Measurements from ENCODE around the gene NIPAL3. TPM values are rescaled to one million over a fixed set of nuclear protein-coding genes. Genes with fewer than 3 reads are reported as not detected.

Gene NIPAL3
- polyA plus RNA-seq, 1 donor from 2014 or later = 9.6 TPM

DNA sequence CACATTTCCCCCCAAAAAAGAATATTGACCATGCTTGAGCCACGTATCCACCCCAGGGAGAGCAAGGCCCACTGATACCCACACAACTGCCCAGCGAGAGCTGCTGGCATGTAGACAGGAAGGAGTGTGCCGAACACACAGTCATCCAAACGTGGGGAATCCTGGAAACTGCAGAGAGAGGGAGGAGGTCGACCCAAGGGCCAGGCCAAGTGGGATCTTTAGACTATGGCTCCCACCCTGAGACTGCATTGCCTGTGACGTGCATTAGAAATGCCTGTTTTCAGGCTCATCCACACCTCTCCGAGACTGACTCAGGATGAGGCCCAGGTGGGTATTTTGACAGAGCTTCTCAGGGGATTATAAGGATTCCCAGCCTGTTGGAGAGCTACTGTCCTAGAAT is 25.9 kb downstream of the NIPAL3 start:
- TF ChIP-seq, protein P1, sequence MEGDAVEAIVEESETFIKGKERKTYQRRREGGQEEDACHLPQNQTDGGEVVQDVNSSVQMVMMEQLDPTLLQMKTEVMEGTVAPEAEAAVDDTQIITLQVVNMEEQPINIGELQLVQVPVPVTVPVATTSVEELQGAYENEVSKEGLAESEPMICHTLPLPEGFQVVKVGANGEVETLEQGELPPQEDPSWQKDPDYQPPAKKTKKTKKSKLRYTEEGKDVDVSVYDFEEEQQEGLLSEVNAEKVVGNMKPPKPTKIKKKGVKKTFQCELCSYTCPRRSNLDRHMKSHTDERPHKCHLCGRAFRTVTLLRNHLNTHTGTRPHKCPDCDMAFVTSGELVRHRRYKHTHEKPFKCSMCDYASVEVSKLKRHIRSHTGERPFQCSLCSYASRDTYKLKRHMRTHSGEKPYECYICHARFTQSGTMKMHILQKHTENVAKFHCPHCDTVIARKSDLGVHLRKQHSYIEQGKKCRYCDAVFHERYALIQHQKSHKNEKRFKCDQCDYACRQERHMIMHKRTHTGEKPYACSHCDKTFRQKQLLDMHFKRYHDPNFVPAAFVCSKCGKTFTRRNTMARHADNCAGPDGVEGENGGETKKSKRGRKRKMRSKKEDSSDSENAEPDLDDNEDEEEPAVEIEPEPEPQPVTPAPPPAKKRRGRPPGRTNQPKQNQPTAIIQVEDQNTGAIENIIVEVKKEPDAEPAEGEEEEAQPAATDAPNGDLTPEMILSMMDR (IDR thresholded peaks at IDR 0.05; ENCODE audit: poor library complexity, severe bottlenecking) = no peak
- TF ChIP-seq TAF1 (IDR thresholded peaks at IDR 0.05; ENCODE audit: low read depth) (no peak), SMC3 (conservative IDR thresholded peaks at IDR 0.05; ENCODE audit: poor library complexity) (no peak), EZH2 (IDR thresholded peaks at IDR 0.05; ENCODE audit: borderline replicate concordance, insufficient read depth, low read length, poor library complexity, severe bottlenecking) (no peak)
- no peak overlapping the region for H3K9ac ChIP-seq (ENCODE audit: low read length)
- H3K27ac ChIP-seq (ENCODE audit: low read length) = no peak overlapping the region
- no peaks in the 10 kb centered on the region for H3K9me2 ChIP-seq (ENCODE audit: insufficient read depth, low read length)
- H2AFZ ChIP-seq (ENCODE audit: low read depth, low read length) = no peak overlapping the region
- H4K20me1 ChIP-seq (ENCODE audit: insufficient read depth) = no peaks in the 10 kb centered on the region
- H3K79me2 ChIP-seq (replicated peaks; ENCODE audit: insufficient read depth, low read length) = no peaks in the 10 kb centered on the region
- no peaks in the 10 kb centered on the region for H3K27me3 ChIP-seq (ENCODE audit: insufficient read depth, low read depth, low read length)
- no peaks in the 10 kb centered on the region for H3K9me3 ChIP-seq (ENCODE audit: low read length)
- no peak overlapping the region for H3K4me3 ChIP-seq (ENCODE audit: low read length)
- no peaks in the 10 kb centered on the region for H3F3A ChIP-seq (ENCODE audit: insufficient read depth, low read length, poor library complexity, severe bottlenecking)
- no peaks in the 10 kb centered on the region for H3K36me3 ChIP-seq (ENCODE audit: insufficient read depth, low read length)
- no peak overlapping the region for H3K4me2 ChIP-seq (ENCODE audit: low read length)

DNA sequence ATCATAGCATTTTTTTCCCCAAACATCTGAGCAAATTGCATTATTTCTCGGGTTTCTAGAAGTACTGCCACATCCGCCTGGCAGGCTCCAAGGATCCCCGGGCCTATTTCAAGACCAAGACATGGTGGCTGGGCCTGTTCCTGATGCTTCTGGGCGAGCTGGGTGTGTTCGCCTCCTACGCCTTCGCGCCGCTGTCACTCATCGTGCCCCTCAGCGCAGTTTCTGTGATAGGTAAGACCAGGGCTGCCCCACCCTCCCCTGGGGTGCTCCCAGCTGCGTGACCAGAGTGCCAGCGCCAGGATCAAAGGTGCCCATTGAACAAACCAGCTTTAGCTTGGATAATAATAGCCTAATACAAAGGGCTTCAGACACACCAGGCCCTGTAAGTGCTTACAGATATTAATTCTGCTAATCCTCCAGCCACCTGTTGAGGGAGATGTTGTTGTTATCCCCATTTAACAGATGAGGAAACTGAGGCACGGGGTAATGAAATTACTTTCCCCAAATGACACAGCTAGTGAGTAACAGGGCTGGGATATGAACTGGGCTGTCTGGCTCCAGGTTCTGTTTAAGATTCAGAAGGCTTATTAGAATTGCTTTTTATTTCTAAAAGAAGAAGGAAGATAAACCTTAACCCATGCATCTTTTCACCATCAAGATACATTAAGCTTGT is 26.5 kb downstream of the NIPAL3 start:
- Histone ChIP-seq H3K4me3 (ENCODE audit: low read length) (no peak overlapping the region), H3K4me2 (ENCODE audit: low read length) (no peak overlapping the region), H3K79me2 (replicated peaks; ENCODE audit: insufficient read depth, low read length) (no peaks in the 10 kb centered on the region), H2AFZ (ENCODE audit: low read depth, low read length) (no peak overlapping the region), H3F3A (ENCODE audit: insufficient read depth, low read length, poor library complexity, severe bottlenecking) (no peaks in the 10 kb centered on the region), H4K20me1 (ENCODE audit: insufficient read depth) (no peaks in the 10 kb centered on the region), H3K9ac (ENCODE audit: low read length) (no peak overlapping the region), H3K9me2 (ENCODE audit: insufficient read depth, low read length) (no peaks in the 10 kb centered on the region), H3K27me3 (ENCODE audit: insufficient read depth, low read depth, low read length) (no peaks in the 10 kb centered on the region), H3K27ac (ENCODE audit: low read length) (no peak overlapping the region), H3K36me3 (ENCODE audit: insufficient read depth, low read length) (no peaks in the 10 kb centered on the region), H3K9me3 (ENCODE audit: low read length) (no peaks in the 10 kb centered on the region)
- TF ChIP-seq POLR2AphosphoS5 (IDR thresholded peaks at IDR 0.05) (no peak), EP300 (conservative IDR thresholded peaks at IDR 0.05; ENCODE audit: poor library complexity, severe bottlenecking) (no peak), TAF1 (IDR thresholded peaks at IDR 0.05; ENCODE audit: low read depth) (no peak)
- TF ChIP-seq, protein P2, sequence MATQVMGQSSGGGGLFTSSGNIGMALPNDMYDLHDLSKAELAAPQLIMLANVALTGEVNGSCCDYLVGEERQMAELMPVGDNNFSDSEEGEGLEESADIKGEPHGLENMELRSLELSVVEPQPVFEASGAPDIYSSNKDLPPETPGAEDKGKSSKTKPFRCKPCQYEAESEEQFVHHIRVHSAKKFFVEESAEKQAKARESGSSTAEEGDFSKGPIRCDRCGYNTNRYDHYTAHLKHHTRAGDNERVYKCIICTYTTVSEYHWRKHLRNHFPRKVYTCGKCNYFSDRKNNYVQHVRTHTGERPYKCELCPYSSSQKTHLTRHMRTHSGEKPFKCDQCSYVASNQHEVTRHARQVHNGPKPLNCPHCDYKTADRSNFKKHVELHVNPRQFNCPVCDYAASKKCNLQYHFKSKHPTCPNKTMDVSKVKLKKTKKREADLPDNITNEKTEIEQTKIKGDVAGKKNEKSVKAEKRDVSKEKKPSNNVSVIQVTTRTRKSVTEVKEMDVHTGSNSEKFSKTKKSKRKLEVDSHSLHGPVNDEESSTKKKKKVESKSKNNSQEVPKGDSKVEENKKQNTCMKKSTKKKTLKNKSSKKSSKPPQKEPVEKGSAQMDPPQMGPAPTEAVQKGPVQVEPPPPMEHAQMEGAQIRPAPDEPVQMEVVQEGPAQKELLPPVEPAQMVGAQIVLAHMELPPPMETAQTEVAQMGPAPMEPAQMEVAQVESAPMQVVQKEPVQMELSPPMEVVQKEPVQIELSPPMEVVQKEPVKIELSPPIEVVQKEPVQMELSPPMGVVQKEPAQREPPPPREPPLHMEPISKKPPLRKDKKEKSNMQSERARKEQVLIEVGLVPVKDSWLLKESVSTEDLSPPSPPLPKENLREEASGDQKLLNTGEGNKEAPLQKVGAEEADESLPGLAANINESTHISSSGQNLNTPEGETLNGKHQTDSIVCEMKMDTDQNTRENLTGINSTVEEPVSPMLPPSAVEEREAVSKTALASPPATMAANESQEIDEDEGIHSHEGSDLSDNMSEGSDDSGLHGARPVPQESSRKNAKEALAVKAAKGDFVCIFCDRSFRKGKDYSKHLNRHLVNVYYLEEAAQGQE (IDR thresholded peaks at IDR 0.05; ENCODE audit: borderline replicate concordance) = no peak

DNA sequence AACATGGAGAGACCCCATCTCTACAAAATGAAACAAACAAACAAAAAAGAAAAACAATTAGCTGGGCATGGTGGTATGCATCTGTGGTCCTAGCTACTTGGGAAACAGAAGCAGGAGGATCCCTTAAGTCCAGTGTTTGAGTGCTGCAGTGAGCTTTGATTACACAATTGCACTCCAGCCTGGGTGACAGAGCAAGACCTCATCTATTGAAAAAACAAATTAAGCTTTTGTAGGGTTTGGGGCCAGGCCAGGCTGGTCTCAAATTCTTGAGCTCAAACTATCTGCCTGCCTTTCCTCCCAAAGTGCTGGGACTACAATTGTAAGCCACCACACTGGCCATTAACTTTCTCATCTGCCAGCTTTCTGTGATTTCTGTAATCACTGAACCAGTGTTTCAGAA is 27.2 kb downstream of the NIPAL3 start:
- no peak overlapping the region for H2AFZ ChIP-seq (ENCODE audit: low read depth, low read length)
- no peak overlapping the region for H3K4me2 ChIP-seq (ENCODE audit: low read length)
- no peaks in the 10 kb centered on the region for H4K20me1 ChIP-seq (ENCODE audit: insufficient read depth)
- TF ChIP-seq EP300 (conservative IDR thresholded peaks at IDR 0.05; ENCODE audit: poor library complexity, severe bottlenecking) = no peak
- no peak for TF ChIP-seq TAF1 (IDR thresholded peaks at IDR 0.05; ENCODE audit: low read depth)
- TF ChIP-seq SMC3 (conservative IDR thresholded peaks at IDR 0.05; ENCODE audit: poor library complexity) = no peak
- no peak for TF ChIP-seq EZH2 (IDR thresholded peaks at IDR 0.05; ENCODE audit: borderline replicate concordance, insufficient read depth, low read length, poor library complexity, severe bottlenecking)
- no peak for TF ChIP-seq RAD21 (conservative IDR thresholded peaks at IDR 0.05)
- no peak for TF ChIP-seq POLR2AphosphoS5 (IDR thresholded peaks at IDR 0.05)
- TF ChIP-seq, protein P2 (IDR thresholded peaks at IDR 0.05; ENCODE audit: borderline replicate concordance) = no peak
- TF ChIP-seq MXI1 (conservative IDR thresholded peaks at IDR 0.05; ENCODE audit: poor library complexity, severe bottlenecking) = no peak
- TF ChIP-seq, protein P1 (IDR thresholded peaks at IDR 0.05; ENCODE audit: poor library complexity, severe bottlenecking) = no peak
- no peak overlapping the region for H3K9ac ChIP-seq (ENCODE audit: low read length)
- H3K79me2 ChIP-seq (replicated peaks; ENCODE audit: insufficient read depth, low read length) = no peaks in the 10 kb centered on the region
- H3K27ac ChIP-seq (ENCODE audit: low read length) = no peak overlapping the region
- no peaks in the 10 kb centered on the region for H3K9me3 ChIP-seq (ENCODE audit: low read length)
- H3K9me2 ChIP-seq (ENCODE audit: insufficient read depth, low read length) = no peaks in the 10 kb centered on the region
- H3K36me3 ChIP-seq (ENCODE audit: insufficient read depth, low read length) = no peaks in the 10 kb centered on the region
- H3K27me3 ChIP-seq (ENCODE audit: insufficient read depth, low read depth, low read length) = no peaks in the 10 kb centered on the region
- H3F3A ChIP-seq (ENCODE audit: insufficient read depth, low read length, poor library complexity, severe bottlenecking) = no peaks in the 10 kb centered on the region
- no peak overlapping the region for H3K4me3 ChIP-seq (ENCODE audit: low read length)
